HepG2 (cell line): Measurements from ENCODE around the gene SH2D7. TPM values are rescaled to one million over a fixed set of nuclear protein-coding genes. Genes with fewer than 3 reads are reported as not detected.

ENCODE experiments used
- ASH2L ChIP-seq: fragments of 300-600, 200-600 bp; sonication (generic); IDR thresholded peaks from 2 replicates; pipeline ENCODE4 v1.7.0; 2017; ENCODE audit warnings: low read depth, mild to moderate bottlenecking, moderate library complexity, mixed read lengths, low read length; ENCODE audit not compliant: insufficient read length
- CC2D1A ChIP-seq: sonication (generic); formaldehyde crosslinking; IDR thresholded peaks from 2 replicates; pipeline ENCODE4 v1.8.1; 2023; ENCODE audit warnings: mild to moderate bottlenecking, missing genetic modification reagents
- CHD4 ChIP-seq: fragments of 200-600 bp; sonication (generic); IDR thresholded peaks from 2 replicates; pipeline ENCODE4 v1.7.0; 2017; ENCODE audit warnings: mild to moderate bottlenecking, low read length, borderline replicate concordance
- HNRNPUL1 ChIP-seq: fragments of 200-400 bp; formaldehyde crosslinking; IDR thresholded peaks from 2 replicates; pipeline ENCODE4 v1.6.1; 2017; ENCODE audit warnings: low read depth, mild to moderate bottlenecking, low read length, moderate library complexity
- JDP2 ChIP-seq: sonication (generic); formaldehyde crosslinking; IDR thresholded peaks from 2 replicates; pipeline ENCODE4 v1.8.1; 2022; ENCODE audit warnings: missing genetic modification reagents, borderline replicate concordance
- MAF1 ChIP-seq: sonication (generic); formaldehyde crosslinking; IDR thresholded peaks from 2 replicates; pipeline ENCODE4 v1.5.0; 2020; ENCODE audit warnings: missing genetic modification reagents, borderline replicate concordance
- MXD4 ChIP-seq: IDR thresholded peaks from 2 replicates; pipeline ENCODE4 v1.6.1; 2016; ENCODE audit warnings: mild to moderate bottlenecking, missing biosample characterization, missing genetic modification reagents
- NFIC ChIP-seq: IDR thresholded peaks from 2 replicates; pipeline ENCODE4 v1.6.1; 2012; ENCODE audit warnings: mild to moderate bottlenecking, low read length, inconsistent platforms
- NFYB ChIP-seq: sonication (generic); formaldehyde crosslinking; IDR thresholded peaks from 2 replicates; pipeline ENCODE4 v1.4.0; 2020; ENCODE audit warnings: missing genetic modification reagents
- NR2C2 ChIP-seq: sonication (generic); formaldehyde crosslinking; IDR thresholded peaks from 2 replicates; pipeline ENCODE4 v1.4.0; 2020; ENCODE audit warnings: missing genetic modification reagents, mild to moderate bottlenecking, moderate library complexity, borderline replicate concordance
- POLR2A ChIP-seq, 2 experiments: IDR thresholded peaks; 2 replicates each; pipeline ENCODE4 v1.6.1; 2011; ENCODE audit warnings: low read depth in 2 of 2, low read length in 2 of 2, mild to moderate bottlenecking in 1 of 2, moderate library complexity in 1 of 2; ENCODE audit not compliant: insufficient read depth in 1 of 2
- TEAD3 ChIP-seq: optimal IDR thresholded peaks from 2 replicates; pipeline ENCODE3; 2016; ENCODE audit warnings: borderline replicate concordance
- ZNF138 ChIP-seq: sonication (generic); formaldehyde crosslinking; IDR thresholded peaks from 2 replicates; pipeline ENCODE4 v1.5.0; 2020; ENCODE audit warnings: mild to moderate bottlenecking, low read depth, missing genetic modification reagents
- ZNF562 ChIP-seq: sonication (generic); formaldehyde crosslinking; IDR thresholded peaks from 2 replicates; pipeline ENCODE4 v1.8.0; 2022; ENCODE audit warnings: missing genetic modification reagents, borderline replicate concordance
- polyA plus RNA-seq, 8 experiments: library from polyadenylated mRNA; depleted of rRNA in 3 of 8; stranded (reverse) in 7 of 8; unstranded in 1 of 8; fragments of >200 nt; fragmentation: Illumina TruSeq in 4 of 8; extraction: Trizol in 4 of 8; gene quantifications; 2 replicates each; pipeline versions ENCODE4 v1.2.1 to v1.2.3, GENCODE V29; 2011 to 2016; ENCODE audit warnings: low read depth in 4 of 8, missing spikeins in 1 of 8, mixed read lengths in 1 of 8; ENCODE audit not compliant: insufficient read depth in 1 of 8
- total RNA-seq, 5 experiments: library from RNA; depleted of rRNA; stranded (reverse); fragments of >200 nt; fragmentation: Illumina TruSeq; extraction: Trizol; gene quantifications; 2 replicates each; pipeline ENCODE4 v1.2.3, GENCODE V29; 2016; ENCODE audit warnings: low read depth in 1 of 5
- TF ChIP-seq, protein P1 (sequence below): sonication (generic); formaldehyde crosslinking; conservative IDR thresholded peaks from 2 replicates; pipeline ENCODE4 v1.4.0; 2020; ENCODE audit warnings: mild to moderate bottlenecking, missing genetic modification reagents, moderate library complexity
- TF ChIP-seq, protein P2 (sequence below): sonication (generic); formaldehyde crosslinking; IDR thresholded peaks from 2 replicates; pipeline ENCODE4 v1.4.0; 2020; ENCODE audit warnings: missing genetic modification reagents
- TF ChIP-seq, protein P3 (sequence below): sonication (generic); formaldehyde crosslinking; IDR thresholded peaks from 2 replicates; pipeline ENCODE4 v1.4.0; 2020; ENCODE audit warnings: missing genetic modification reagents
- TF ChIP-seq, protein P4 (sequence below): sonication (generic); formaldehyde crosslinking; IDR thresholded peaks from 2 replicates; pipeline ENCODE4 v1.8.0; 2022; ENCODE audit warnings: mild to moderate bottlenecking, missing genetic modification reagents, moderate library complexity

Gene SH2D7
- total and polyA plus RNA-seq, 2 of the 13 experiments (the other 11 are each of a cell fraction or from before 2014, with no cell fraction given), result not detected

DNA sequence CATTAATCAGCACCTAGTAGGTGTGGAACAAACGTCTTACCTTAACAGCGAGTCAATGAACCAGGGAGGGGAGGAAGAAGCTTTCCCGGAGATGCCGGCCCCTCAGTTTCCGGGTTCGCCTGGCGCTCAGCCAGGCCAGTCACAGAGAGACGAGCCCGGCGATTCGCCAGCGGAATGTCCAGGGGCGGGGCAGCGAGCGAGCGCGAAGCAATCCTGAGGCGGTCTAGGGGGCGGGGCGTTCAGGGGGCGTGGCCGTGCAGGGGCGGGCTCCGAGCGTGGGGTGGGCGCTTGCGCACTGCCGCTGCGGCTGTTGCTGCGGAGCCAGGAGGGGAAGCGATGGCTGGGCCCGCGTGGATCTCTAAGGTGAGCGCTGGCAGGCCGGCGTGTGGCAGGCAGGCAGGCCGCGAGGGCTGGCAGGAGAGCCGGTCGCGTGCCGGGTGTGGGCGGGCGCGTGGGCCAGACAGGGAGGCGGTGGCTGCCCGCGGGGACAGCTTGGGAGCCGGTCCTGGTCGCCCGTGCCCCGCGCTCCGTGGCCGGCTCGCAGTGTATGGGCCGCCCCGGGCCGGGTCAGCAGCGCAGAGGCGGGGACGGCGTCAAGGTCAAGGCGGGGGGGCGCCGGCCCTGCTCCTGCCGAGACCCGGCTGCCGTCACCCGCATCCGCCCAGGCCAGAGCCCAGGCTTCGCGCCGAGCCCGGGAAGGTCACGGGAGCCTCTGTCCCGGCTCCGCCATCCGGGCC is 56.9 kb downstream of the SH2D7 start, which contains the start of gene IDH3A (continued):
- TF ChIP-seq NFYB (CRISPR knock-in tag), result peak; percentile 76
- TF ChIP-seq ZNF138, result 0 out of 2 replicates have a peak, but pooled peaks have one; percentile 35
- TF ChIP-seq MXD4 (CRISPR knock-in tag), result peak; percentile 86
- TF ChIP-seq, protein P1, sequence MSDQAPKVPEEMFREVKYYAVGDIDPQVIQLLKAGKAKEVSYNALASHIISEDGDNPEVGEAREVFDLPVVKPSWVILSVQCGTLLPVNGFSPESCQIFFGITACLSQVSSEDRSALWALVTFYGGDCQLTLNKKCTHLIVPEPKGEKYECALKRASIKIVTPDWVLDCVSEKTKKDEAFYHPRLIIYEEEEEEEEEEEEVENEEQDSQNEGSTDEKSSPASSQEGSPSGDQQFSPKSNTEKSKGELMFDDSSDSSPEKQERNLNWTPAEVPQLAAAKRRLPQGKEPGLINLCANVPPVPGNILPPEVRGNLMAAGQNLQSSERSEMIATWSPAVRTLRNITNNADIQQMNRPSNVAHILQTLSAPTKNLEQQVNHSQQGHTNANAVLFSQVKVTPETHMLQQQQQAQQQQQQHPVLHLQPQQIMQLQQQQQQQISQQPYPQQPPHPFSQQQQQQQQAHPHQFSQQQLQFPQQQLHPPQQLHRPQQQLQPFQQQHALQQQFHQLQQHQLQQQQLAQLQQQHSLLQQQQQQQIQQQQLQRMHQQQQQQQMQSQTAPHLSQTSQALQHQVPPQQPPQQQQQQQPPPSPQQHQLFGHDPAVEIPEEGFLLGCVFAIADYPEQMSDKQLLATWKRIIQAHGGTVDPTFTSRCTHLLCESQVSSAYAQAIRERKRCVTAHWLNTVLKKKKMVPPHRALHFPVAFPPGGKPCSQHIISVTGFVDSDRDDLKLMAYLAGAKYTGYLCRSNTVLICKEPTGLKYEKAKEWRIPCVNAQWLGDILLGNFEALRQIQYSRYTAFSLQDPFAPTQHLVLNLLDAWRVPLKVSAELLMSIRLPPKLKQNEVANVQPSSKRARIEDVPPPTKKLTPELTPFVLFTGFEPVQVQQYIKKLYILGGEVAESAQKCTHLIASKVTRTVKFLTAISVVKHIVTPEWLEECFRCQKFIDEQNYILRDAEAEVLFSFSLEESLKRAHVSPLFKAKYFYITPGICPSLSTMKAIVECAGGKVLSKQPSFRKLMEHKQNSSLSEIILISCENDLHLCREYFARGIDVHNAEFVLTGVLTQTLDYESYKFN, result 0 out of 2 replicates have a peak, but pooled peaks have one; percentile 11
- TF ChIP-seq, protein P2, sequence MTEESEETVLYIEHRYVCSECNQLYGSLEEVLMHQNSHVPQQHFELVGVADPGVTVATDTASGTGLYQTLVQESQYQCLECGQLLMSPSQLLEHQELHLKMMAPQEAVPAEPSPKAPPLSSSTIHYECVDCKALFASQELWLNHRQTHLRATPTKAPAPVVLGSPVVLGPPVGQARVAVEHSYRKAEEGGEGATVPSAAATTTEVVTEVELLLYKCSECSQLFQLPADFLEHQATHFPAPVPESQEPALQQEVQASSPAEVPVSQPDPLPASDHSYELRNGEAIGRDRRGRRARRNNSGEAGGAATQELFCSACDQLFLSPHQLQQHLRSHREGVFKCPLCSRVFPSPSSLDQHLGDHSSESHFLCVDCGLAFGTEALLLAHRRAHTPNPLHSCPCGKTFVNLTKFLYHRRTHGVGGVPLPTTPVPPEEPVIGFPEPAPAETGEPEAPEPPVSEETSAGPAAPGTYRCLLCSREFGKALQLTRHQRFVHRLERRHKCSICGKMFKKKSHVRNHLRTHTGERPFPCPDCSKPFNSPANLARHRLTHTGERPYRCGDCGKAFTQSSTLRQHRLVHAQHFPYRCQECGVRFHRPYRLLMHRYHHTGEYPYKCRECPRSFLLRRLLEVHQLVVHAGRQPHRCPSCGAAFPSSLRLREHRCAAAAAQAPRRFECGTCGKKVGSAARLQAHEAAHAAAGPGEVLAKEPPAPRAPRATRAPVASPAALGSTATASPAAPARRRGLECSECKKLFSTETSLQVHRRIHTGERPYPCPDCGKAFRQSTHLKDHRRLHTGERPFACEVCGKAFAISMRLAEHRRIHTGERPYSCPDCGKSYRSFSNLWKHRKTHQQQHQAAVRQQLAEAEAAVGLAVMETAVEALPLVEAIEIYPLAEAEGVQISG (CRISPR knock-in tag), result peak; percentile 76
- peak; percentile 19 for TF ChIP-seq TEAD3 (CRISPR knock-in tag)
- peak; percentile 7 for TF ChIP-seq ASH2L
- TF ChIP-seq POLR2A (IDR thresholded peaks at IDR 0.05; ENCODE audit: insufficient read depth in 1 of 2, low read depth in 2 of 2, low read length in 2 of 2), result peak; percentile 68 to 88
- TF ChIP-seq, protein P3, sequence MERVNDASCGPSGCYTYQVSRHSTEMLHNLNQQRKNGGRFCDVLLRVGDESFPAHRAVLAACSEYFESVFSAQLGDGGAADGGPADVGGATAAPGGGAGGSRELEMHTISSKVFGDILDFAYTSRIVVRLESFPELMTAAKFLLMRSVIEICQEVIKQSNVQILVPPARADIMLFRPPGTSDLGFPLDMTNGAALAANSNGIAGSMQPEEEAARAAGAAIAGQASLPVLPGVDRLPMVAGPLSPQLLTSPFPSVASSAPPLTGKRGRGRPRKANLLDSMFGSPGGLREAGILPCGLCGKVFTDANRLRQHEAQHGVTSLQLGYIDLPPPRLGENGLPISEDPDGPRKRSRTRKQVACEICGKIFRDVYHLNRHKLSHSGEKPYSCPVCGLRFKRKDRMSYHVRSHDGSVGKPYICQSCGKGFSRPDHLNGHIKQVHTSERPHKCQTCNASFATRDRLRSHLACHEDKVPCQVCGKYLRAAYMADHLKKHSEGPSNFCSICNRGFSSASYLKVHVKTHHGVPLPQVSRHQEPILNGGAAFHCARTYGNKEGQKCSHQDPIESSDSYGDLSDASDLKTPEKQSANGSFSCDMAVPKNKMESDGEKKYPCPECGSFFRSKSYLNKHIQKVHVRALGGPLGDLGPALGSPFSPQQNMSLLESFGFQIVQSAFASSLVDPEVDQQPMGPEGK (CRISPR knock-in tag), result peak; percentile 10; the same call in 1 of the 2 replicates
- no peak for TF ChIP-seq CHD4
- TF ChIP-seq NFIC, result peak; percentile 37; the same call in 1 of the 2 replicates
- TF ChIP-seq, protein P4, sequence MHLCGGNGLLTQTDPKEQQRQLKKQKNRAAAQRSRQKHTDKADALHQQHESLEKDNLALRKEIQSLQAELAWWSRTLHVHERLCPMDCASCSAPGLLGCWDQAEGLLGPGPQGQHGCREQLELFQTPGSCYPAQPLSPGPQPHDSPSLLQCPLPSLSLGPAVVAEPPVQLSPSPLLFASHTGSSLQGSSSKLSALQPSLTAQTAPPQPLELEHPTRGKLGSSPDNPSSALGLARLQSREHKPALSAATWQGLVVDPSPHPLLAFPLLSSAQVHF (CRISPR knock-in tag), result no peak
- no peak for TF ChIP-seq JDP2 (CRISPR knock-in tag)
- no peak for TF ChIP-seq ZNF562 (CRISPR knock-in tag)
- TF ChIP-seq MAF1 (CRISPR knock-in tag), result 0 out of 2 replicates have a peak, but pooled peaks have one; percentile 37
- TF ChIP-seq NR2C2, result peak; percentile 47; the same call in 1 of the 2 replicates
- no peak for TF ChIP-seq HNRNPUL1
- no peak for TF ChIP-seq CC2D1A (CRISPR knock-in tag)
